H1 (cell line): ENCODE data around the gene SLC9C1.

ENCODE experiments used
- EGR1 ChIP-seq: IDR thresholded peaks from 2 replicates; pipeline ENCODE4 v1.6.1; 2011; ENCODE audit warnings: low read depth, low read length, borderline replicate concordance
- EZH2 ChIP-seq: fragments of 200-600 bp; sonication (generic); IDR thresholded peaks from 2 replicates; pipeline ENCODE4 v1.7.1; 2012; ENCODE audit warnings: low read depth, mild to moderate bottlenecking, moderate library complexity, low read length, inconsistent platforms; ENCODE audit not compliant: severe bottlenecking
- TF ChIP-seq, protein P1 (sequence below): IDR thresholded peaks from 2 replicates; pipeline ENCODE4 v1.6.1; 2011; ENCODE audit warnings: low read depth, mild to moderate bottlenecking, low read length; ENCODE audit not compliant: insufficient read depth

DNA sequence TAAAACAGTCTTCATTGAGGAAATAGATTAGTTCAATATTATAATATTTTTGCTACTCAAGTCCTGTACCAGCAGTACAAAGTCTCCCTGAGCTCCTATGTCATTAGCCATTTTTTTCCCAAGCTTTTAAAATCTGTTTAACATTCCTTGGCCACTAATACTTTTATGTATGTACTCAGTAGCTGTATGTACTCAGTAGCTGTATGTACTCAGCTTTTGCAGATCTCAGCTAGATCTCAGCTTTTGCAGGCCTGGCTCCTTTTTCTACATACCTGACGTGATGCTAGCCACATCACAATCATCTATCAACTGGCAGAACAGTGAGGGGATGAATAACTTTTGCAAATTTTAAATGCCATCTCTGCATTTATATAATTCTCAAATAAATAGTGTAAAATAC is 13.8 kb downstream of the SLC9C1 start:
- TF ChIP-seq EZH2 (no peak), EGR1 (no peak)
- TF ChIP-seq, protein P1, sequence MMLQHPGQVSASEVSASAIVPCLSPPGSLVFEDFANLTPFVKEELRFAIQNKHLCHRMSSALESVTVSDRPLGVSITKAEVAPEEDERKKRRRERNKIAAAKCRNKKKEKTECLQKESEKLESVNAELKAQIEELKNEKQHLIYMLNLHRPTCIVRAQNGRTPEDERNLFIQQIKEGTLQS: no peak
